ENCODE results near the gene GAL3ST3. TPM values are rescaled to one million over a fixed set of nuclear protein-coding genes. Genes with fewer than 3 reads are reported as not detected.

The GAL3ST3 gene
- total and polyA plus RNA-seq, 10 donors, result 0.03 to 0.04 (median 0.03) TPM; not detected in 7

DNA sequence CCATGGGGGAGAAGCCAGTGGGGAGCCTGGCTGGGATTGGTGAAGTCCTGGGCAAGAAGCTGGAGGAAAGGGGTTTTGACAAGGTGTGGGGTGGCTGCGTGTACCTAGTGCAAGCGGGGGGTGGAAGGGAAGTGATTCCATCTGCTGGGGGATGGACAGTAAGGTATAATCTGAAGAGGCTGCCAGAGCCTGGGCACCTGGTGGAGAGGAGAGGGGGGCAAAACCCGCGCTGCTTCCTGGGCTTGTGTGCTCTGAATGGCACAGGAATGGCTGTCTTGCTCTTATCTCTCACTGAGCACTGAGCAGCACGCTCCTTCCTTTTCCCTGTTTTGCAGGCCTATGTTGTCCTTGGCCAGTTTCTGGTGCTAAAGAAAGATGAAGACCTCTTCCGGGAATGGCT, 45.7 kb downstream of the GAL3ST3 start:
- Histone ChIP-seq H3K27ac (peak overlapping the region in 7 of 8 donors; percentile 88 to 98 (median 94)), H3K9me3 (no peaks in the 10 kb centered on the region), H3K4me1 (peaks cover 12 to 46% (median 30%) of the 10 kb centered on the region in 6 donors), H3K4me3 (peak overlapping the region in 6 of 8 donors; percentile 80 to 99 (median 90)), H3K36me3 (peaks cover 0 to 55% (median 41%) of the 10 kb centered on the region in 6 donors), H3K27me3 (replicated peaks in 1 of 7) (no peaks in the 10 kb centered on the region)
- TF ChIP-seq POLR2AphosphoS5 (IDR thresholded peaks at IDR 0.05), result no peak
- TF ChIP-seq, protein P1, sequence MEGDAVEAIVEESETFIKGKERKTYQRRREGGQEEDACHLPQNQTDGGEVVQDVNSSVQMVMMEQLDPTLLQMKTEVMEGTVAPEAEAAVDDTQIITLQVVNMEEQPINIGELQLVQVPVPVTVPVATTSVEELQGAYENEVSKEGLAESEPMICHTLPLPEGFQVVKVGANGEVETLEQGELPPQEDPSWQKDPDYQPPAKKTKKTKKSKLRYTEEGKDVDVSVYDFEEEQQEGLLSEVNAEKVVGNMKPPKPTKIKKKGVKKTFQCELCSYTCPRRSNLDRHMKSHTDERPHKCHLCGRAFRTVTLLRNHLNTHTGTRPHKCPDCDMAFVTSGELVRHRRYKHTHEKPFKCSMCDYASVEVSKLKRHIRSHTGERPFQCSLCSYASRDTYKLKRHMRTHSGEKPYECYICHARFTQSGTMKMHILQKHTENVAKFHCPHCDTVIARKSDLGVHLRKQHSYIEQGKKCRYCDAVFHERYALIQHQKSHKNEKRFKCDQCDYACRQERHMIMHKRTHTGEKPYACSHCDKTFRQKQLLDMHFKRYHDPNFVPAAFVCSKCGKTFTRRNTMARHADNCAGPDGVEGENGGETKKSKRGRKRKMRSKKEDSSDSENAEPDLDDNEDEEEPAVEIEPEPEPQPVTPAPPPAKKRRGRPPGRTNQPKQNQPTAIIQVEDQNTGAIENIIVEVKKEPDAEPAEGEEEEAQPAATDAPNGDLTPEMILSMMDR (IDR thresholded peaks at IDR 0.05 in 8 of 11, conservative IDR thresholded peaks at IDR 0.05 in 3 of 11), result no peak
- TF ChIP-seq POLR2A (IDR thresholded peaks at IDR 0.05), result no peak
- 62 to 74% (median 70%) methylated on average over 6 of the region's 6 CpGs for WGBS, 5 donors
- no peak for DNase-seq
- intact Hi-C loops (cut with DNase I; ENCODE audit: low total_unique reads), result no loop called here

DNA sequence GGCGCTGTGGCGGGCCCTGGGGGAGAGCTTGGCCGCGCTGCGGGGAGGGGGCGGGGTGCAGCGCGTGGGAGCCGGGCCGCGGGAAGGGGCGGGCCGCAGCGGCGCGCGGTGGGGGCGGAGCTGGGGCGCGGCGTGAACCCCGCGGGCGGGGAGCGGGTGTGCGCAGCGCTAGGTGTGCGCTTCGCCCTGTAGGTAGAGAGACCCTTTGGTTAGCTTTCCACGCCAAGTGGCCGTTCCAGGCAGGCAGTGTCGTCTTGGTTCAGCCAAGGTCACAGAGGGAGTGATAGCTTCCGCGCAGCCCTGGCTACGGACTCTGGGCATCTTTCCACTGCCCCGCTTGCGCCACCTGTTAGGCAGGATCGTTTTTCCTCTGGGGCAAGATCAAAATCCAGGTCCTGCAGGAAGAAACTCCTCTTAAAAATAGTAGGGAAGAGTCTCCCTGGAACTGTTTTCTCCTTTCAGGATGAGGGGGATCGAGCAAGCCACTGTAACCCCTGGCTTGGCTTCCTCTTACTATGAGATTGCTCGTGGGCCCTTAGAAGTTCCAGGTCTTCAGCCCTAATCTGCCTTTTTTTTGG, 46.2 kb downstream of the GAL3ST3 start:
- Histone ChIP-seq H3K4me1 (peaks cover 12 to 46% (median 30%) of the 10 kb centered on the region in 6 donors), H3K4me3 (peak overlapping the region; percentile 77 to 99 (median 90)), H3K9me3 (no peaks in the 10 kb centered on the region), H3K27me3 (replicated peaks in 1 of 7) (no peaks in the 10 kb centered on the region), H3K36me3 (peaks cover 0 to 60% (median 47%) of the 10 kb centered on the region in 6 donors), H3K27ac (peak overlapping the region; percentile 83 to 98 (median 94))
- intact Hi-C loops (cut with DNase I; ENCODE audit: low total_unique reads), result no loop called here
- WGBS, 5 donors, result 1 to 2% (median 1%) methylated on average over 10 to 40 of the region's 40 CpGs
- DNase-seq, result no peak
- TF ChIP-seq POLR2A (IDR thresholded peaks at IDR 0.05) (no peak), POLR2AphosphoS5 (IDR thresholded peaks at IDR 0.05) (no peak)
- TF ChIP-seq, protein P1 (IDR thresholded peaks at IDR 0.05 in 8 of 11, conservative IDR thresholded peaks at IDR 0.05 in 3 of 11), result peak in 3 of 11 experiments; percentile 2 to 14 (median 4)

DNA sequence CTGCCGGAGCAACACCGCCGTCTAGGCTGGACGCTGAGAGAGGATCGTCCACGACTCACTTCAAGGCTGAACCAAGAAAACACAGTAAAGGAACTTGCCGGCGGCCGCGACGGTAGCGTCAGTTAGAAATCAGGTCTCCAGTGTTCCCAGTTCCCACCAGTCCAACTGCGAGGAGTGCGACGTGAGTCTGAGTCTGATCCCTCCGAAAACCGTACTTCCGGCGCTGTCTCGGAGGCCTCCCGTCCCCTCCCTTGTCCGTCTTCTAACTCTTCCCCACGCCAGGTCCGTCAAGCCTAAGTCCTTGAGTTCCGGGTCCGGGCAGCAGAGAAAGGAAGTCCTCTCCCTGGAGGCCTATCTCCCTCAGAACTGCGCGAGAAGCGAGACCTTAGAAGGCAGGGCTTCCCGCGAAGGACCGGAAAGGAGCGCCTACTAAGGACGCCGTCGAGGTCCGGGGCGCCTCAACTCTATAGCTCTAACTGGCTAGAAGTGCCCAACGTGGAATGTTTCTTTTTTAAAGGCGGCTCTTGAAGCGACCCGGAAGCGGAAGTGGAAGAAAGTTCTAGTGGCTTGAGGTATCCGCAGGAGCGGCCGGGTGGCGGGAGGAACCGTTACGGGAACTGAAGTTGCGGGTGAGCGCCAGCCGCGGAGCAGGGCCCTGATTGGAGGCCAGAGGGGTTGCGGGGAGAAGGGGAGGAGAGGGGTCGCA, 46.9 kb downstream of the GAL3ST3 start, which contains the start of the genes BANF1 and EIF1AD:
Gene BANF1 (plus strand): TSS at position 562 of the 706 bp plus-strand sequence. CDS start 748 bp downstream, outside the sequence.
Gene EIF1AD (minus strand): TSS at position 216 of the 706 bp plus-strand sequence. CDS start 1,768 bp downstream, outside the sequence.
- peaks cover 0 to 67% (median 53%) of the 10 kb centered on the region in 6 donors for H3K36me3 ChIP-seq

More for the DNA sequence above, 46.9 kb downstream of the GAL3ST3 start, which contains the start of the genes BANF1 and EIF1AD:
- no peaks in the 10 kb centered on the region for H3K9me3 ChIP-seq
- TF ChIP-seq, protein P1 (IDR thresholded peaks at IDR 0.05 in 8 of 11, conservative IDR thresholded peaks at IDR 0.05 in 3 of 11), result peak in 6 of 11 experiments; percentile 6 to 21 (median 10)
- TF ChIP-seq POLR2AphosphoS5 (IDR thresholded peaks at IDR 0.05) (peak; percentile 85 to 93 (median 86)), POLR2A (IDR thresholded peaks at IDR 0.05) (peak; percentile 5 to 86 (median 28))
- peak; percentile 95 for DNase-seq
- intact Hi-C loops (cut with DNase I; ENCODE audit: low total_unique reads), result no loop called here
- peaks cover 12 to 46% (median 30%) of the 10 kb centered on the region in 6 donors for H3K4me1 ChIP-seq
- H3K27ac ChIP-seq, result peak within 1 kb of the TSS; percentile 83 to 98 (median 94)
- H3K27me3 ChIP-seq (replicated peaks in 1 of 7), result no peaks in the 10 kb centered on the region
- WGBS, 5 donors, result 0 to 1% (median 0%) methylated on average over 35 to 55 of the region's 55 CpGs
- peak within 1 kb of the TSS; percentile 77 to 99 (median 90) for H3K4me3 ChIP-seq

Data from spleen (tissue), 11 donors.